Measurements from ENCODE around the gene AGO1. TPM values are rescaled to one million over a fixed set of nuclear protein-coding genes. Genes with fewer than 3 reads are reported as not detected.
"Not testable (repeated sequence)": the region's sequence is repeated elsewhere in the genome, so short reads cannot be mapped to it uniquely, and the experiment has no call there.

AGO1 gene
- total RNA-seq, 6 experiments from 2014 or later: 24.7 to 30.6 (median 27.4) TPM

- no peaks in the 10 kb centered on the region for H3K27me3 Mint-ChIP-seq (ENCODE audit: insufficient read depth)
- H3K9me3 Mint-ChIP-seq: no peaks in the 10 kb centered on the region
- no peak overlapping the region for H3K4me3 Mint-ChIP-seq
- no peak for DNase-seq
- H3K4me1 Mint-ChIP-seq (ENCODE audit: low read depth): peaks cover 17% of the 10 kb centered on the region
- peaks cover 8% of the 10 kb centered on the region; the same call in 1 of the 2 replicates for H3K36me3 Mint-ChIP-seq (ENCODE audit: low read depth)
- no peak for TF ChIP-seq CTCF (IDR thresholded peaks at IDR 0.05)
- H3K27ac Mint-ChIP-seq: no peak overlapping the region
Observed at GRCh38 chr1:35947547-35947946, 64.5 kb downstream of the AGO1 start.

GRCh38 chr1:35958558-35958957 is 75.5 kb downstream of the AGO1 start:
- TF ChIP-seq CTCF (IDR thresholded peaks at IDR 0.05): no peak
- H3K4me1 Mint-ChIP-seq (ENCODE audit: low read depth): no peaks in the 10 kb centered on the region
- no peaks in the 10 kb centered on the region for H3K9me3 Mint-ChIP-seq
- 0 out of 2 replicates have a peak overlapping the region, but pooled peaks have one; percentile 8 for H3K27ac Mint-ChIP-seq
- H3K36me3 Mint-ChIP-seq (ENCODE audit: low read depth): no peaks in the 10 kb centered on the region; the same call in 1 of the 2 replicates
- no peaks in the 10 kb centered on the region; the same call in 1 of the 2 replicates for H3K27me3 Mint-ChIP-seq (ENCODE audit: insufficient read depth)
- no peak for DNase-seq
- H3K4me3 Mint-ChIP-seq: no peak overlapping the region

GRCh38 chr1:35959304-35959703 is 76.3 kb downstream of the AGO1 start:
- H3K4me3 Mint-ChIP-seq: no peak overlapping the region
- H3K36me3 Mint-ChIP-seq (ENCODE audit: low read depth): peaks cover 2% of the 10 kb centered on the region; the same call in 1 of the 2 replicates
- H3K9me3 Mint-ChIP-seq: no peaks in the 10 kb centered on the region
- TF ChIP-seq CTCF (IDR thresholded peaks at IDR 0.05): no peak
- no peaks in the 10 kb centered on the region; the same call in 1 of the 2 replicates for H3K27me3 Mint-ChIP-seq (ENCODE audit: insufficient read depth)
- DNase-seq: no peak
- H3K4me1 Mint-ChIP-seq (ENCODE audit: low read depth): no peaks in the 10 kb centered on the region
- H3K27ac Mint-ChIP-seq: no peak overlapping the region

DNA sequence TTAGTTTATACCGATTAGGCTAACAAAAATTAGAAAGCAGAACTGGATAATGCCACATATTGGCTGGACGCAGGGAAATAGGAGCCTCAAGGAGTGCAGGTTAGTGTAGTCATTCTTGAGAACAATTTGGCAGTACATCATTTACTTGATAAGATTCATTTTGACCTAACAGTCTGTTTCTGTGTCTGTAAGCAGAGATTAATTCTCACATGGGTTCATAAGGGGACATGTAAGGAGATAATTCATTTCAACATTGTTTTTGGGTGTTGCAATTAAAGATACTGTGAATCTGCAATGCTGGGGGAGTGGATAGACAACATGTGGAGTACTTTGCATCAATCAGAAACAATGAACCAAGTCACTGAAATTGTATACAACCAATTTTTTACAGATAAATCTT is 79.9 kb downstream of the AGO1 start:
- no peak overlapping the region for H3K4me3 Mint-ChIP-seq
- H3K4me1 Mint-ChIP-seq (ENCODE audit: low read depth): no peaks in the 10 kb centered on the region
- no peak for TF ChIP-seq CTCF (IDR thresholded peaks at IDR 0.05)
- H3K27me3 Mint-ChIP-seq (ENCODE audit: insufficient read depth): no peaks in the 10 kb centered on the region; the same call in 1 of the 2 replicates
- no peak overlapping the region for H3K27ac Mint-ChIP-seq
- H3K36me3 Mint-ChIP-seq (ENCODE audit: low read depth): peaks cover 8% of the 10 kb centered on the region
- no peak for DNase-seq
- no peaks in the 10 kb centered on the region for H3K9me3 Mint-ChIP-seq

- not testable (repeated sequence) for H3K27me3 Mint-ChIP-seq (ENCODE audit: insufficient read depth); DNase-seq; H3K4me1 Mint-ChIP-seq (ENCODE audit: low read depth); H3K4me3 Mint-ChIP-seq; H3K27ac Mint-ChIP-seq; H3K9me3 Mint-ChIP-seq
- H3K36me3 Mint-ChIP-seq (ENCODE audit: low read depth): peaks cover 18% of the 10 kb centered on the region
Observed at GRCh38 chr1:35964277-35964676, 81.3 kb downstream of the AGO1 start.

DNA sequence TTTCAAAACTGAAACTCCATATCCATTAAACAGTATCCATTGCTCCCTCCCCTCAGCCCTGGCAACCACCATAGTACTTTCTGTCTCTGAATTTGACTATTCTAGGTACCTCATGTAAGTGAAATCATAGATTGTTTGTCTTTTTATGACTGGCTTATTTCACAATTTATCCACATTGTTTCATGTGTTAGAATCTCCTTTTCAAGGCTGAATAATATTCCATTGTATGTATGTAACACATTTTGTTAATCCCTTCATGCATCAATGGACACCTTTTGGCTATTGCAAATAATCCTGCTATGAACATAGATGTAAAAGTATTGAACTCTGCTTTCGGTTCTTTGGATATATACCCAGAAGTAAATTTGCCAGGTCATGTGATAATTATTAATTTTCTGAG is 85.4 kb downstream of the AGO1 start:
- Mint-ChIP-seq H3K27ac (no peak overlapping the region), H3K4me1 (ENCODE audit: low read depth) (no peaks in the 10 kb centered on the region), H3K27me3 (ENCODE audit: insufficient read depth) (no peaks in the 10 kb centered on the region), H3K4me3 (no peak overlapping the region), H3K36me3 (ENCODE audit: low read depth) (peaks cover 24% of the 10 kb centered on the region), H3K9me3 (no peaks in the 10 kb centered on the region)
- TF ChIP-seq CTCF (IDR thresholded peaks at IDR 0.05): no peak
- no peak for DNase-seq

All from HFFc6 (cell line).